ENCODE results near the gene MIF4GD. TPM values are rescaled to one million over a fixed set of nuclear protein-coding genes. Genes with fewer than 3 reads are reported as not detected.

The MIF4GD gene
- polyA plus RNA-seq, 1 experiment, result 6.0 TPM

DNA sequence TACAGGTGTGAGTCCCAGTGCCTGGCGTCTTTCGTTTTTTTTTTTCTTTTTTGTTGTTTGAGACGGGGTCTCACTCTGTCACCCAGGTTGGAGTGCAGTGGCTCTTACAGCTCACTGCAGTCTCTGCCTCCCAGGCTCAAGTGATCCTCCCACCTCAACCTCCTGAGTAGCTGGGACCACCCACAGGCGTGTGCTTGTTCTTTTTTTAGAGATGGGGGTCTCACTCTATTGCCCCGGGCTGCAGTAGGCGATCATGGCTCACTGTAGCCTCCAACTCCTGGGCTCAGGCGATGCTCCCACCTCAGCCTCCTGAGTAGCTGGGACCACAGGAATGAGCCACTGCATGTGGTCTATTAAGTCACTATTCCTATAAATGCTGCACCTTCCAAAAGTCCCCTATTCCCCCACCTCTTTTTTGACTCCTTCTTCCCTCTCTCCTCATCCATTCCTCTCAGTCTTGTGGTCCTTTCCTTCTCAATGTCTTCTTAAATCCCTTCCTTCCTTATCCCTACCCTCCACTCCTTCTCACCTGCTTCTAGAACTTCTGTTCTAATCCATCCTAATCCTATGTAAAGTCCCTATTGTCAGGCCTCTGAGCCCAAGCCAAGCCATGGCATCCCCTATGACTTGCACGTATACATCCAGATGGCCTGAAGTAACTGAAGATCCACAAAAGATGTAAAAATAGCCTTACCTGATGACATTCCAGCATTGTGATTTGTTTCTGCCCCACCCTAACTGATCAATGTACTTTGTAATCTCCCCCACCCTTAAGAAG lies 18.8 kb downstream of the MIF4GD start:
- ChIA-PET POLR2A (interaction anchor here (0.7 kb wide), 1 partner anchor 370 kb away, joined by 6 read pairs; no protein-coding TSS in a partner anchor), CTCF (no interaction called here)
- no peaks in the 10 kb centered on the region for H3K27me3 ChIP-seq (ENCODE audit: control insufficient read depth, insufficient read depth, low read length)
- no peaks in the 10 kb centered on the region for H3K9me3 ChIP-seq (ENCODE audit: control insufficient read depth, insufficient read depth, low read length)
- H3K4me3 ChIP-seq (ENCODE audit: low read depth, low read length), result no peak overlapping the region
- TF ChIP-seq, protein P1, sequence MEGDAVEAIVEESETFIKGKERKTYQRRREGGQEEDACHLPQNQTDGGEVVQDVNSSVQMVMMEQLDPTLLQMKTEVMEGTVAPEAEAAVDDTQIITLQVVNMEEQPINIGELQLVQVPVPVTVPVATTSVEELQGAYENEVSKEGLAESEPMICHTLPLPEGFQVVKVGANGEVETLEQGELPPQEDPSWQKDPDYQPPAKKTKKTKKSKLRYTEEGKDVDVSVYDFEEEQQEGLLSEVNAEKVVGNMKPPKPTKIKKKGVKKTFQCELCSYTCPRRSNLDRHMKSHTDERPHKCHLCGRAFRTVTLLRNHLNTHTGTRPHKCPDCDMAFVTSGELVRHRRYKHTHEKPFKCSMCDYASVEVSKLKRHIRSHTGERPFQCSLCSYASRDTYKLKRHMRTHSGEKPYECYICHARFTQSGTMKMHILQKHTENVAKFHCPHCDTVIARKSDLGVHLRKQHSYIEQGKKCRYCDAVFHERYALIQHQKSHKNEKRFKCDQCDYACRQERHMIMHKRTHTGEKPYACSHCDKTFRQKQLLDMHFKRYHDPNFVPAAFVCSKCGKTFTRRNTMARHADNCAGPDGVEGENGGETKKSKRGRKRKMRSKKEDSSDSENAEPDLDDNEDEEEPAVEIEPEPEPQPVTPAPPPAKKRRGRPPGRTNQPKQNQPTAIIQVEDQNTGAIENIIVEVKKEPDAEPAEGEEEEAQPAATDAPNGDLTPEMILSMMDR (IDR thresholded peaks at IDR 0.05; ENCODE audit: low read depth, low read length), result no peak
- no peak overlapping the region for H3K27ac ChIP-seq (ENCODE audit: low read depth, low read length)
- no peak for DNase-seq (ENCODE audit: low read depth, low spot score)

DNA sequence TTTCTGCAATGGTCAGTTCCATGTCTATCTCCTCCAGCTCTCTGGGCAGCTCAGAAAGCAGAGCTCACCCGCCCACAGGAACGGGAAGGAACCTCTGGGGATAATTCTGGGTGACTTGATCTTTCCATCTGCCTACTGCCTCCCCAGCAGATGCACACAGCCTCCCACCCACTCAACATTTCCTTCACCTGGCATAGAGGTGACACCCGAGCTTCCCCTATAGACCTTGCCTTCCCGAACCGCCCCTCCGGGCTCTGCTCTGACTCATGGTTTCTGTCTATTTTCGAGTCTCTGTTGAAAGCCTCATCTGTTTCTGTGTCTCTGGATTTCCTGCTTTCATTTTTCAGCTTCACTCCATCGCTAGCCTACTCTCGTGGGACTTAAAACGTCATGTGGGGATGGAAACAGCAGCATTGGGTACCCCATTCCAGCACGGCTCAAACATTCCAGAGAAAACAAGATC lies 21.0 kb downstream of the MIF4GD start:
- Histone ChIP-seq H3K9me3 (ENCODE audit: control insufficient read depth, insufficient read depth, low read length) (no peaks in the 10 kb centered on the region), H3K27me3 (ENCODE audit: control insufficient read depth, insufficient read depth, low read length) (no peaks in the 10 kb centered on the region), H3K4me3 (ENCODE audit: low read depth, low read length) (no peak overlapping the region), H3K27ac (ENCODE audit: low read depth, low read length) (no peak overlapping the region)
- no peak for DNase-seq (ENCODE audit: low read depth, low spot score)
- ChIA-PET CTCF (interaction anchor here (0.6 to 3.1 kb wide), 5 partner anchors 9 to 162 kb away, joined by 3 to 16 read pairs (median 3); partner anchors contain the start of gene MIF4GD), POLR2A (no interaction called here)
- TF ChIP-seq, protein P1 (IDR thresholded peaks at IDR 0.05; ENCODE audit: low read depth, low read length), result no peak

DNA sequence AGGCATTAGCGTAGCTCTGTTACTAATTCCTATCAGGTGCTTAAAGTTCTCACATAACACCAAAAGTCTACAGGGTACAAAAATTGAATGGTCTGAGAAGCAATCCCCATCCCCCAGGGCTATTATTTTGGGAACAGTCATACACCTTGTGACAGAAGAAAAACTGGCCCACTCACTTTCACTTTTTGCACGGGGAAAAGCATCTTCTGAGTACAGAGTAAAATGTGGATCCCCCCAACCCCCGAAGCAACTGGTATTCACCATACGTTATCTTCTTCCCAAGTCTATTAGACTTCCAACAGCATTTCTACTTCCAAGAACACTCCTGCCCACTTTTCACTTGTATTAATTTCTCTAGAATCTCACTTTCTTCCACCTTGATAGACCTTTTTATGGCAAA lies 21.5 kb downstream of the MIF4GD start:
- Histone ChIP-seq H3K27ac (ENCODE audit: low read depth, low read length) (no peak overlapping the region), H3K27me3 (ENCODE audit: control insufficient read depth, insufficient read depth, low read length) (no peaks in the 10 kb centered on the region)

DNA sequence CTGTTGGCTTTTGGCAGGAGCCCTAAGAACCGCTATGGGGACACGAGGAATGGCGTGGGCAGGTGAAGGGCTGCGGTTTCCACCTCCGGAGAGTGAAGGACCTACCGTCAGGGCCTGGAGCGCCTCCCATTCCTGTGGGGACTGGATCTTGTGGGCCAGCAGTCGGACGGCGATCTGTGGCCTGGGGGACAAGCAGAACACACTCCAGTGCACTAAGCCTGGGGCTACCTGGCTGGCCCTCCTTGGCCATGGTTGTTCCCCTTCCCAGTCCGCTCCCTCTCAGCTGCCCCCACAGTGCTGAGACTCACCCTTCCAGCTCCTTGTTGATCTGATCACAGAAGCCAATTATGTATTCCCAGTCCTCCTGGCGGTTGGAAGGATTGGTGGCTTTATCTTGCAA lies 24.6 kb downstream of the MIF4GD start:
- Histone ChIP-seq H3K27ac (ENCODE audit: low read depth, low read length) (no peak overlapping the region), H3K27me3 (ENCODE audit: control insufficient read depth, insufficient read depth, low read length) (no peaks in the 10 kb centered on the region), H3K4me3 (ENCODE audit: low read depth, low read length) (no peak overlapping the region), H3K9me3 (ENCODE audit: control insufficient read depth, insufficient read depth, low read length) (no peaks in the 10 kb centered on the region)
- ChIA-PET POLR2A (no interaction called here), CTCF (interaction anchor here (0.9 kb wide), 1 partner anchor 14 kb away, joined by 5 read pairs; no protein-coding TSS in a partner anchor)
- TF ChIP-seq, protein P1 (IDR thresholded peaks at IDR 0.05; ENCODE audit: low read depth, low read length), result no peak
- no peak for DNase-seq (ENCODE audit: low read depth, low spot score)

More for the DNA sequence above, 21.5 kb downstream of the MIF4GD start:
- no peak for DNase-seq (ENCODE audit: low read depth, low spot score)
- TF ChIP-seq, protein P1 (IDR thresholded peaks at IDR 0.05; ENCODE audit: low read depth, low read length), result no peak
- no peak overlapping the region for H3K4me3 ChIP-seq (ENCODE audit: low read depth, low read length)
- no peaks in the 10 kb centered on the region for H3K9me3 ChIP-seq (ENCODE audit: control insufficient read depth, insufficient read depth, low read length)
- ChIA-PET CTCF (interaction anchor here (1.1 to 3.1 kb wide), 4 partner anchors 9 to 163 kb away, joined by 3 to 16 read pairs (median 4); partner anchors contain the start of gene MIF4GD), POLR2A (interaction anchor here (0.9 kb wide), 1 partner anchor 40 kb away, joined by 3 read pairs; the partner anchor contains the start of gene SLC25A19)

DNA sequence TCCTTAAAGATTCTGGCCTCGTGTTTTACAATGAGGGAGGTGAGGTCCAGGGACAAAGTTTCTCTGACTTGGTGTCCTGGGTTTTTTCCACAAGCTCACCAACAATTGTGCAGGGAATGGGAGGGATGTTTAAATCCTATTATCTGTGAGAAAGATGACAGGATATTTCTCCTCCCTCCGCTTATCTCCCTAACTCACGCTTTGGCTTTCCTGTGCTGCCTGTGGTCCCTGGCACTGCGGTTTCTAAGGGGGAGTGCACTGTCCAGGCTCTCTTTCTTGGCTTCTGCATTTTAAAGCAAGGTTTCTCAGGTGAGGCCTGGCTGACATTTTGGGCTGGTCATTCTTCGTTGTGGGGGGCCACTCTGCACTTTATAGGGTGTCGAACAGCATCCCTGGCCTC lies 26.0 kb downstream of the MIF4GD start:
- ChIA-PET CTCF (no interaction called here), POLR2A (no interaction called here)
- no peak overlapping the region for H3K4me3 ChIP-seq (ENCODE audit: low read depth, low read length)
- H3K27ac ChIP-seq (ENCODE audit: low read depth, low read length), result no peak overlapping the region
- DNase-seq (ENCODE audit: low read depth, low spot score), result no peak
- no peaks in the 10 kb centered on the region for H3K9me3 ChIP-seq (ENCODE audit: control insufficient read depth, insufficient read depth, low read length)
- TF ChIP-seq, protein P1 (IDR thresholded peaks at IDR 0.05; ENCODE audit: low read depth, low read length), result no peak
- no peaks in the 10 kb centered on the region for H3K27me3 ChIP-seq (ENCODE audit: control insufficient read depth, insufficient read depth, low read length)
